Uterus (tissue), 4 donors: ENCODE data around the gene BCO2. TPM values are rescaled to one million over a fixed set of nuclear protein-coding genes. Genes with fewer than 3 reads are reported as not detected.

Experiments
- DNase-seq, 2 donors: peaks; one replicate each; pipeline ENCODE4 v3.0.0-alpha.2; 2019 to 2020
- H3K27ac ChIP-seq, 2 donors: fragments of 200-600 bp; sonication (generic); 1 replicate in 1 of 2; 2 replicates in 1 of 2; pipeline ENCODE4 v1.5.1; 2016 to 2018
- H3K27me3 ChIP-seq, 2 donors: fragments of 200-600 bp; sonication (generic); one replicate each; pipeline ENCODE4 v1.5.1; 2018 to 2019; ENCODE audit warnings: control low read depth in 1 of 2
- H3K36me3 ChIP-seq, 2 donors: fragments of 200-600 bp; sonication (generic); one replicate each; pipeline ENCODE4 v1.5.1; 2019; ENCODE audit warnings: control low read depth in 1 of 2
- H3K4me1 ChIP-seq, 2 donors: fragments of 200-600 bp; sonication (generic); one replicate each; pipeline ENCODE4 v1.5.1; 2018 to 2019; ENCODE audit warnings: control low read depth in 1 of 2
- H3K4me3 ChIP-seq, 2 donors: fragments of 200-600 bp; sonication (generic); 1 replicate in 1 of 2; 2 replicates in 1 of 2; pipeline ENCODE4 v1.5.1; 2018 to 2019; ENCODE audit warnings: mild to moderate bottlenecking in 1 of 2
- H3K9me3 ChIP-seq, 2 donors: fragments of 200-600 bp; sonication (generic); one replicate each; pipeline ENCODE4 v1.5.1; 2019; ENCODE audit warnings: control low read depth in 1 of 2
- POLR2A ChIP-seq, 2 donors: fragments of 450-650 bp; IDR thresholded peaks; one replicate each; pipeline ENCODE4 v1.6.1; 2016; ENCODE audit warnings: antibody characterized with exemption in 2 of 2, mild to moderate bottlenecking in 1 of 2, moderate library complexity in 1 of 2
- intact Hi-C: fragments of 100-400 bp; cut with DNase I; formaldehyde crosslinking; loops from one replicate; pipeline ENCODE4 v1.15.1; 2023; ENCODE audit warnings: low total_unique reads
- total RNA-seq, 4 donors: library from RNA; depleted of rRNA in 3 of 4; stranded (reverse); fragments of >200 nt in 3 of 4; gene quantifications; one replicate each; pipeline versions ENCODE4 v1.1.0 to v1.2.4, GENCODE V29; 2014 to 2023
- TF ChIP-seq, protein P1 (sequence below), 4 experiments: fragments of 200-600 bp in 2 of 4; fragments of 450-650 bp in 2 of 4; sonication (generic) in 2 of 4; IDR thresholded peaks; one replicate each; pipeline ENCODE4 v1.5.1; 2016 to 2019; ENCODE audit warnings: antibody characterized with exemption in 4 of 4, mild to moderate bottlenecking in 2 of 4, moderate library complexity in 1 of 4
- donor health status: DM: yes; HTN: yes; CAD: no.

BCO2 gene
- total RNA-seq, 4 donors from 2014 or later, result 4.6 to 15.3 (median 14.2) TPM

DNA sequence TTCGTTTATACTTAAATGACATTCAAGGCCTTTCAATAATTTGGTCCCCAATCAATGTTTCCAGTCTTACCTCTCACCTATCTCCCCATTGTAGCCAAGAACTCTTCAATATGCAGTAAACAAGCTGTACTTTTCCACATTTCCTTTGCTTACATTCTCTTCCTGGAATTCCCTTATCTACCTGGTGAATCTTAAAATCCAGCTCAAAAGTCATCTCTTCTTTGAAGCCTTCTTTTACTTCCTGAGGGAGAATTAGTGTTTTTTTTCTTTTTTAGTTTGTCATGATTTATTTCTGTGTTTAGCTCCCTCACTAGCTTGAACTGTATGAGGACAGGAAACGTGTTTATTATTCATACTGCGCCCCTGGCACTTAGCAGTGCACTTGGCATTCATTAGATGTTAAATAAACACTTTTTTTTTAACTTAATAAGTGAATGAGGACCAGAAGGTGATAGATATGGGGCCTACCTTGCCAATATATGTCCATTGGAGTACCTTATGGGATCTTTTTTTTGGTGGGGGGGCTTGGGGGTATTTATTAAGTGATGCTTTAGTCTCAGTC is 46.0 kb downstream of the BCO2 start:
- no peaks in the 10 kb centered on the region for H3K4me1 ChIP-seq
- intact Hi-C loops, result no loop called here
- H3K4me3 ChIP-seq, result no peak overlapping the region
- TF ChIP-seq, protein P1, sequence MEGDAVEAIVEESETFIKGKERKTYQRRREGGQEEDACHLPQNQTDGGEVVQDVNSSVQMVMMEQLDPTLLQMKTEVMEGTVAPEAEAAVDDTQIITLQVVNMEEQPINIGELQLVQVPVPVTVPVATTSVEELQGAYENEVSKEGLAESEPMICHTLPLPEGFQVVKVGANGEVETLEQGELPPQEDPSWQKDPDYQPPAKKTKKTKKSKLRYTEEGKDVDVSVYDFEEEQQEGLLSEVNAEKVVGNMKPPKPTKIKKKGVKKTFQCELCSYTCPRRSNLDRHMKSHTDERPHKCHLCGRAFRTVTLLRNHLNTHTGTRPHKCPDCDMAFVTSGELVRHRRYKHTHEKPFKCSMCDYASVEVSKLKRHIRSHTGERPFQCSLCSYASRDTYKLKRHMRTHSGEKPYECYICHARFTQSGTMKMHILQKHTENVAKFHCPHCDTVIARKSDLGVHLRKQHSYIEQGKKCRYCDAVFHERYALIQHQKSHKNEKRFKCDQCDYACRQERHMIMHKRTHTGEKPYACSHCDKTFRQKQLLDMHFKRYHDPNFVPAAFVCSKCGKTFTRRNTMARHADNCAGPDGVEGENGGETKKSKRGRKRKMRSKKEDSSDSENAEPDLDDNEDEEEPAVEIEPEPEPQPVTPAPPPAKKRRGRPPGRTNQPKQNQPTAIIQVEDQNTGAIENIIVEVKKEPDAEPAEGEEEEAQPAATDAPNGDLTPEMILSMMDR (IDR thresholded peaks at IDR 0.05), result no peak
- TF ChIP-seq POLR2A (IDR thresholded peaks at IDR 0.05), result no peak
- no peaks in the 10 kb centered on the region for H3K9me3 ChIP-seq
- H3K36me3 ChIP-seq, result no peaks in the 10 kb centered on the region
- DNase-seq, result no peak
- H3K27ac ChIP-seq, result peak overlapping the region; percentile 29 to 45
- H3K27me3 ChIP-seq, result no peaks in the 10 kb centered on the region

DNA sequence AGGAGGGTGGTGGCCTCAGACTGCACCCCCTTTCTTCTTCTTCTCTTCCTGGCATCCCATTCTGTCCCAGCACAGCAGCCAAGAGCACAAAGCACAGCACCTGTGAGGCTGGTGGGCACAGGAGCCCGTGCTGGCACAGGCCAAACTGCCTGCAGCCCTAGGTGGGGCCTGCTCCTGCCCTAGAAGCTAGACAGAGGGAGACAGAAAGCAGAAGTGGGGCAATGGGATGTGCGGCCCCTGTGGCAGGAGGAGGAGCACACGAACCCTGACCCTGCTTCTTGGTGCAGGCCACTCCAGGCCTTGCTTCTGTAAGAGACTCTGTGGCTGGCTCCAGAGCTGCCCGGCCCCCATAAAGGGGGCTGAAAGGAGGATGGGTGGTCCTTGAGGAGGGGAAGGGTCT is 47.0 kb downstream of the BCO2 start:
- peak overlapping the region in 1 of 2 donors; percentile 45 for H3K27ac ChIP-seq
- no peaks in the 10 kb centered on the region for H3K36me3 ChIP-seq
- no peak for DNase-seq
- H3K4me3 ChIP-seq, result no peak overlapping the region
- H3K27me3 ChIP-seq, result no peaks in the 10 kb centered on the region
- TF ChIP-seq, protein P1 (IDR thresholded peaks at IDR 0.05), result no peak
- TF ChIP-seq POLR2A (IDR thresholded peaks at IDR 0.05), result no peak
- intact Hi-C loops, result no loop called here
- no peaks in the 10 kb centered on the region for H3K4me1 ChIP-seq
- no peaks in the 10 kb centered on the region for H3K9me3 ChIP-seq

DNA sequence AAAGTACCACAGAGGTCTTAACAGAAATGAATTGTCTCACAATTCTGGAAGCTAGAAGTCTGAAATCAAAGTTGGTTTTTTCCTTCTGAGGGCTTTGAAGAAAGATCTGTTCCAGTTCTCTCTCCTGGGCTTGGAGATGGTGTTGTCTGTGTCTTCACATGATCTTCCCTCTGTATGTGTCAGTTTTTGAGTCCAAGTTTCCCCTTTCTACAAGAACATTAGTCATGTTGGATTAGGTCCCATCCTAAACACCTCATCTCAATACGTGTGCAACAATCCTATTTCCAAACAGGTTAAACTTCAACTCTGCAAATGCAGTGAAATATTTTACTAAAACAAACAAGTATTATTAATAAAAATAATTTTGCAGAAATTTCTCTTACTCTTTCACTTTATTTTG is 47.8 kb downstream of the BCO2 start:
- DNase-seq, result no peak
- no peaks in the 10 kb centered on the region for H3K4me1 ChIP-seq
- H3K36me3 ChIP-seq, result no peaks in the 10 kb centered on the region
- H3K27ac ChIP-seq, result no peak overlapping the region
- H3K27me3 ChIP-seq, result no peaks in the 10 kb centered on the region
- no peak overlapping the region for H3K4me3 ChIP-seq
- intact Hi-C loops, result no loop called here
- H3K9me3 ChIP-seq, result no peaks in the 10 kb centered on the region
- no peak for TF ChIP-seq POLR2A (IDR thresholded peaks at IDR 0.05)
- TF ChIP-seq, protein P1 (IDR thresholded peaks at IDR 0.05), result no peak

DNA sequence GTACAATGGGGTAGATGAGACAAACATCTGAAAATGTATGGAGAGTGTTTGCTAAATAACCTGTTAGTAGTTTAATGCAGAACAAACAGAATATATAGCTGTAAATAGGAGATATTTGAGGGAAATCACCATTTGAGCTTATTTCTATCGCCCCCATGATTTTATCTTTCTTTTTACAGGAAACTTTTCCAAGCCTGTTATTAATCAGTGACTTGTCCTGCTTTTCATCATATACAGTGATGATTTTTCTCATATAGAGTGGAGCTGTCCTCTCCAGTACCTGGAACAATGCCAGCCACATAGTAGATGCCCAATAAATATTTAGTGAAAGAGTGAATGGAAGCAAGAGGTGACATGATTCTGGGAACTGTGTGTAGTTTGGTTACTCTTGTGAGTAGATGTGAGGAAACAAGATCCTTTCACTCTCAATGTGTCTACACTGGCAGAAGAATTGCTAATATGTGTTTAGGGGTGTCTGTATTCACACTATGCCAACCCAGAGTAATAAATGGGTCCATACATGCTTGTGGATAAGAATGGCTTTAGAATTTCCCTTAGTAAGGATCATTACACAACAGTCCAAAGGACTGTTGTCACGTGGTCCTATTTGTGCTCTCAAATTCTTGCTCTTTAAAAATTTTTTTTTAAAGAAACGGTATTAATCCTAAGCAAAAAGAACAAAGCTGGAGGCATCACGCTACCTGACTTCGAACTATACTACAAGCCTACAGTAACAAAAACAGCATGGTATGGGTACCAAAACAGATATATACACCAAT is 48.6 kb downstream of the BCO2 start:
- Histone ChIP-seq H3K4me3 (no peak overlapping the region), H3K27me3 (no peaks in the 10 kb centered on the region), H3K4me1 (no peaks in the 10 kb centered on the region), H3K36me3 (no peaks in the 10 kb centered on the region), H3K27ac (no peak overlapping the region), H3K9me3 (no peaks in the 10 kb centered on the region)
- intact Hi-C loops, result no loop called here
- no peak for TF ChIP-seq POLR2A (IDR thresholded peaks at IDR 0.05)
- TF ChIP-seq, protein P1 (IDR thresholded peaks at IDR 0.05), result no peak
- DNase-seq, result no peak

DNA sequence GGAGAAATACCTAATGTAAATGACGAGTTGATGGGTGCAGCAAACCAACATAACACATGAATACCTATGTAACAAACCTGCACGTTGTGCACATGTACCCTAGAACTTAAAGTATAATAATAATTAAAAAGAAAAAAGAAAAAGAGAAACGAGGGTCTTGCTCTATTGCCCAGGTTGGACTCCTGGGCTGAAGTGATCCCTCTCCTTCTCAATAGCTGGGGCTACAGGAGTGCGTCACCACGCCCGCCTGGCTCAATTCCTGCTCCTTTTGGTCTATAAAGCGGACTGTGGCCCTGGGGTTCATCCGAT is 50.4 kb downstream of the BCO2 start:
- intact Hi-C loops, result no loop called here
- Histone ChIP-seq H3K9me3 (no peaks in the 10 kb centered on the region), H3K4me1 (no peaks in the 10 kb centered on the region), H3K36me3 (no peaks in the 10 kb centered on the region), H3K27me3 (no peaks in the 10 kb centered on the region), H3K4me3 (peak overlapping the region; percentile 77 to 78), H3K27ac (peak overlapping the region; percentile 95 to 96)
- TF ChIP-seq POLR2A (IDR thresholded peaks at IDR 0.05), result no peak
- TF ChIP-seq, protein P1 (IDR thresholded peaks at IDR 0.05), result no peak
- peak; percentile 82 to 83 for DNase-seq
